GM23338 (cell line): ENCODE results near the gene KCTD1. TPM values are rescaled to one million over a fixed set of nuclear protein-coding genes. Genes with fewer than 3 reads are reported as not detected.

Source experiments
- ATAC-seq: fragments of 200-7000 bp; cut with Tn5 transposase; 3 replicates; pipeline ENCODE4 v1.9.1; 2020
- DNase-seq: peaks from one replicate; pipeline ENCODE4 v3.0.0-alpha.2; 2015; ENCODE audit warnings: low spot score
- H2AFZ ChIP-seq: fragments of 200-600 bp; sonication (generic); 2 replicates; pipeline ENCODE4 v1.8.0; 2016; ENCODE audit warnings: antibody characterized with exemption, mild to moderate bottlenecking, moderate library complexity
- H3F3A ChIP-seq: fragments of 200-600 bp; sonication (generic); replicated peaks from 2 replicates; pipeline ENCODE4 v1.8.0; 2017; ENCODE audit warnings: antibody characterized with exemption, mixed run types, low read depth
- H3K27ac ChIP-seq: fragments of 200-600 bp; sonication (generic); 2 replicates; pipeline ENCODE4 v1.6.1; 2016; ENCODE audit warnings: low read depth
- H3K27me3 ChIP-seq: fragments of 200-600 bp; sonication (generic); 2 replicates; pipeline ENCODE4 v1.8.0; 2016; ENCODE audit warnings: mild to moderate bottlenecking, mixed run types, moderate library complexity; ENCODE audit not compliant: insufficient read depth
- H3K36me3 ChIP-seq: fragments of 200-600 bp; sonication (generic); 2 replicates; pipeline ENCODE4 v1.8.0; 2016; ENCODE audit warnings: mild to moderate bottlenecking; ENCODE audit not compliant: insufficient read depth
- H3K4me1 ChIP-seq: fragments of 200-600 bp; sonication (generic); 2 replicates; pipeline ENCODE4 v1.8.0; 2016; ENCODE audit warnings: mild to moderate bottlenecking, moderate library complexity; ENCODE audit not compliant: insufficient read depth
- H3K4me2 ChIP-seq: fragments of 200-600 bp; sonication (generic); 2 replicates; pipeline ENCODE4 v1.7.1; 2017; ENCODE audit warnings: mixed run types
- H3K4me3 ChIP-seq: fragments of 200-600 bp; sonication (generic); 2 replicates; pipeline ENCODE4 v1.6.1; 2016; ENCODE audit warnings: mixed run types
- H3K79me2 ChIP-seq: fragments of 200-600 bp; sonication (generic); replicated peaks from 2 replicates; pipeline ENCODE4 v1.8.0; 2017; ENCODE audit warnings: mild to moderate bottlenecking; ENCODE audit not compliant: insufficient read depth
- H3K9me2 ChIP-seq: fragments of 200-600 bp; sonication (generic); 2 replicates; pipeline ENCODE4 v1.8.0; 2017; ENCODE audit not compliant: insufficient read depth
- H4K20me1 ChIP-seq: fragments of 200-600 bp; sonication (generic); replicated peaks from 2 replicates; pipeline ENCODE4 v1.8.0; 2017; ENCODE audit warnings: mild to moderate bottlenecking; ENCODE audit not compliant: insufficient read depth
- H3K27ac Mint-ChIP-seq: 2 replicates; pipeline ENCODE4 v1.8.0; 2020; ENCODE audit warnings: inconsistent platforms, mild to moderate bottlenecking, moderate library complexity, mixed read lengths
- H3K27me3 Mint-ChIP-seq: 3 replicates; pipeline ENCODE4 v1.8.0; 2022; ENCODE audit warnings: low read depth, mild to moderate bottlenecking, moderate library complexity, mixed read lengths, inconsistent platforms; ENCODE audit not compliant: insufficient read depth, poor library complexity
- H3K36me3 Mint-ChIP-seq: 3 replicates; pipeline ENCODE4 v1.8.0; 2021; ENCODE audit warnings: low read depth, mild to moderate bottlenecking, inconsistent platforms, moderate library complexity, mixed read lengths
- H3K4me1 Mint-ChIP-seq: 3 replicates; pipeline ENCODE4 v1.8.0; 2020; ENCODE audit warnings: mild to moderate bottlenecking, inconsistent platforms, mixed read lengths
- H3K4me3 Mint-ChIP-seq: 3 replicates; pipeline ENCODE4 v1.8.0; 2021; ENCODE audit warnings: moderate library complexity, mild to moderate bottlenecking, inconsistent platforms, mixed read lengths
- H3K9me3 Mint-ChIP-seq: 3 replicates; pipeline ENCODE4 v1.8.0; 2020; ENCODE audit warnings: moderate library complexity, mild to moderate bottlenecking, inconsistent platforms, mixed read lengths
- EZH2 ChIP-seq: fragments of 200-600 bp; sonication (generic); IDR thresholded peaks from one replicate; pipeline ENCODE4 v1.8.0; 2017; ENCODE audit warnings: antibody characterized with exemption, mild to moderate bottlenecking, low read depth; ENCODE audit not compliant: unreplicated experiment
- POLR2AphosphoS5 ChIP-seq: IDR thresholded peaks from 2 replicates; pipeline ENCODE4 v1.6.1; 2016; ENCODE audit warnings: antibody characterized with exemption, low read depth
- long read RNA-seq: library from polyadenylated mRNA; unstranded; transcript quantifications from one replicate; pipeline ENCODE4 v2.0.0, GENCODE V29; 2020; ENCODE audit not compliant: unreplicated experiment
- polyA plus RNA-seq: library from polyadenylated mRNA; unstranded; fragments of >200 nt; fragmentation: Nextera tagmentation; extraction: Ambion mirVana; gene quantifications from 2 replicates; pipeline ENCODE4 v1.2.1, GENCODE V29; 2016
- total RNA-seq: library from RNA; depleted of rRNA; stranded (reverse); fragments of >200 nt; shearing (Covaris generic); gene quantifications from 2 replicates; pipeline ENCODE4 v1.2.3, GENCODE V29; 2014; rRNA removed
- TF ChIP-seq, protein P1 (sequence below): fragments of 250-450 bp; sonication (Bioruptor Pico); IDR thresholded peaks from 2 replicates; pipeline ENCODE4 v1.5.0; 2020; ENCODE audit warnings: mild to moderate bottlenecking, moderate library complexity

The KCTD1 gene
- 15.4 and 20.5 TPM in 2 replicates for total RNA-seq
- 7.1 and 8.9 TPM in 2 replicates for polyA plus RNA-seq
- long read RNA-seq, partial matches to known transcripts, result 0 of 2 reads
- long read RNA-seq, other reads (novel, unspliced or antisense), result 1 of 2 reads

DNA sequence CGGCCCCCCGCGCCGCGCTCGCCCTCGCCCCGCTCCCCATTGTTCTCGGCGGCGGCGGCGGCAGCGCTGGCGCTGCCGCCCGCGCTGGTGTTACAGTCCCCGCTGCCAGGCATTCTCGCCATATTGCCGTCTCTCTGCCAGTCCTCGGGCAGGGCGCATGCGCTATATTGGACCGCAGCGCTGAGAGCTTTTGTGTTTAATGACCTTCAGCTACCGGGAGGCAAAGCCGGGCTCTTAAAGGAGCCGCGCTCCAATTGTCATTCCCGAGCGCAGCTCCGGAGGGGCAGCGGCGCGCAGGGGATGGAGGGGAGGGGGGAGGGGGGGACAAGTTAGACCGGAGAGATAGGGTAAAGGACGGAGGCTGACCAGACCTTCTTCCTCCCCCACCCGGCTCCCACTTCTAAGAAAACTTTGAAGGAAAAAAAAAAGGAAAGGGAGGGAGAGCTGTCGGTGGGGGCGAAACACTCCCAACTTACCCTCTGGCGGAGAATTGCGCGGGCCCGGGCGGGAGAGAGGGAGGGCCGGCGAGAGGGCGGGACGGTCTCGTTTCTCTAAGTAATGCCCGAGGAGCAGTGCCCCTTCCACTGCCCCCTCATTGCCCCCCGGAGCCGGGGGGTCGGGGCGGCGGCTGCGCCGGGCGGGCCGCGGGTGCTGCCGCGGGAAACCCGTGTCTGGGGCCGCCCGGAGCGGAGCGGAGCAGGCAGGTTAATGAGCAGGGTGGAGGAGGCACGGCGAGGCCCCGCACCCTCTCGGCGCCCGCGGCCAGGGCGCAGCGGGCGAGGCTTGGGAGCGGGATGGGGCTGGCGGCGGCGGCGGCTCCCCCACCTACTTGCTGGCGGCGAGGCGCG lies at the start of gene KCTD1:
KCTD1 (minus strand) TSS at position 139 of the 848 bp plus-strand sequence; CDS start at position 122, 17 bp downstream.
- Mint-ChIP-seq H3K4me1 (peaks cover 40% of the 10 kb centered on the region), H3K9me3 (no peaks in the 10 kb centered on the region; the same call in 2 of the 3 replicates), H3K27me3 (peaks cover 64% of the 10 kb centered on the region), H3K4me3 (peak within 1 kb of the TSS; percentile 80), H3K27ac (no peak within 1 kb of the TSS), H3K36me3 (0 out of 3 replicates have a peak, but pooled peaks cover 5% of the 10 kb centered on the region)
- H3K27me3 ChIP-seq, result peaks cover 94% of the 10 kb centered on the region
- peak within 1 kb of the TSS; percentile 77 for H3K4me3 ChIP-seq
- no peak within 1 kb of the TSS for H3K27ac ChIP-seq
- H3F3A ChIP-seq, result no peaks in the 10 kb centered on the region; the same call in 1 of the 2 replicates
- ATAC-seq (peak; percentile 11), DNase-seq (peak; percentile 95)
- TF ChIP-seq POLR2AphosphoS5, result peak; percentile 33; the same call in 1 of the 2 replicates
- TF ChIP-seq, protein P1, sequence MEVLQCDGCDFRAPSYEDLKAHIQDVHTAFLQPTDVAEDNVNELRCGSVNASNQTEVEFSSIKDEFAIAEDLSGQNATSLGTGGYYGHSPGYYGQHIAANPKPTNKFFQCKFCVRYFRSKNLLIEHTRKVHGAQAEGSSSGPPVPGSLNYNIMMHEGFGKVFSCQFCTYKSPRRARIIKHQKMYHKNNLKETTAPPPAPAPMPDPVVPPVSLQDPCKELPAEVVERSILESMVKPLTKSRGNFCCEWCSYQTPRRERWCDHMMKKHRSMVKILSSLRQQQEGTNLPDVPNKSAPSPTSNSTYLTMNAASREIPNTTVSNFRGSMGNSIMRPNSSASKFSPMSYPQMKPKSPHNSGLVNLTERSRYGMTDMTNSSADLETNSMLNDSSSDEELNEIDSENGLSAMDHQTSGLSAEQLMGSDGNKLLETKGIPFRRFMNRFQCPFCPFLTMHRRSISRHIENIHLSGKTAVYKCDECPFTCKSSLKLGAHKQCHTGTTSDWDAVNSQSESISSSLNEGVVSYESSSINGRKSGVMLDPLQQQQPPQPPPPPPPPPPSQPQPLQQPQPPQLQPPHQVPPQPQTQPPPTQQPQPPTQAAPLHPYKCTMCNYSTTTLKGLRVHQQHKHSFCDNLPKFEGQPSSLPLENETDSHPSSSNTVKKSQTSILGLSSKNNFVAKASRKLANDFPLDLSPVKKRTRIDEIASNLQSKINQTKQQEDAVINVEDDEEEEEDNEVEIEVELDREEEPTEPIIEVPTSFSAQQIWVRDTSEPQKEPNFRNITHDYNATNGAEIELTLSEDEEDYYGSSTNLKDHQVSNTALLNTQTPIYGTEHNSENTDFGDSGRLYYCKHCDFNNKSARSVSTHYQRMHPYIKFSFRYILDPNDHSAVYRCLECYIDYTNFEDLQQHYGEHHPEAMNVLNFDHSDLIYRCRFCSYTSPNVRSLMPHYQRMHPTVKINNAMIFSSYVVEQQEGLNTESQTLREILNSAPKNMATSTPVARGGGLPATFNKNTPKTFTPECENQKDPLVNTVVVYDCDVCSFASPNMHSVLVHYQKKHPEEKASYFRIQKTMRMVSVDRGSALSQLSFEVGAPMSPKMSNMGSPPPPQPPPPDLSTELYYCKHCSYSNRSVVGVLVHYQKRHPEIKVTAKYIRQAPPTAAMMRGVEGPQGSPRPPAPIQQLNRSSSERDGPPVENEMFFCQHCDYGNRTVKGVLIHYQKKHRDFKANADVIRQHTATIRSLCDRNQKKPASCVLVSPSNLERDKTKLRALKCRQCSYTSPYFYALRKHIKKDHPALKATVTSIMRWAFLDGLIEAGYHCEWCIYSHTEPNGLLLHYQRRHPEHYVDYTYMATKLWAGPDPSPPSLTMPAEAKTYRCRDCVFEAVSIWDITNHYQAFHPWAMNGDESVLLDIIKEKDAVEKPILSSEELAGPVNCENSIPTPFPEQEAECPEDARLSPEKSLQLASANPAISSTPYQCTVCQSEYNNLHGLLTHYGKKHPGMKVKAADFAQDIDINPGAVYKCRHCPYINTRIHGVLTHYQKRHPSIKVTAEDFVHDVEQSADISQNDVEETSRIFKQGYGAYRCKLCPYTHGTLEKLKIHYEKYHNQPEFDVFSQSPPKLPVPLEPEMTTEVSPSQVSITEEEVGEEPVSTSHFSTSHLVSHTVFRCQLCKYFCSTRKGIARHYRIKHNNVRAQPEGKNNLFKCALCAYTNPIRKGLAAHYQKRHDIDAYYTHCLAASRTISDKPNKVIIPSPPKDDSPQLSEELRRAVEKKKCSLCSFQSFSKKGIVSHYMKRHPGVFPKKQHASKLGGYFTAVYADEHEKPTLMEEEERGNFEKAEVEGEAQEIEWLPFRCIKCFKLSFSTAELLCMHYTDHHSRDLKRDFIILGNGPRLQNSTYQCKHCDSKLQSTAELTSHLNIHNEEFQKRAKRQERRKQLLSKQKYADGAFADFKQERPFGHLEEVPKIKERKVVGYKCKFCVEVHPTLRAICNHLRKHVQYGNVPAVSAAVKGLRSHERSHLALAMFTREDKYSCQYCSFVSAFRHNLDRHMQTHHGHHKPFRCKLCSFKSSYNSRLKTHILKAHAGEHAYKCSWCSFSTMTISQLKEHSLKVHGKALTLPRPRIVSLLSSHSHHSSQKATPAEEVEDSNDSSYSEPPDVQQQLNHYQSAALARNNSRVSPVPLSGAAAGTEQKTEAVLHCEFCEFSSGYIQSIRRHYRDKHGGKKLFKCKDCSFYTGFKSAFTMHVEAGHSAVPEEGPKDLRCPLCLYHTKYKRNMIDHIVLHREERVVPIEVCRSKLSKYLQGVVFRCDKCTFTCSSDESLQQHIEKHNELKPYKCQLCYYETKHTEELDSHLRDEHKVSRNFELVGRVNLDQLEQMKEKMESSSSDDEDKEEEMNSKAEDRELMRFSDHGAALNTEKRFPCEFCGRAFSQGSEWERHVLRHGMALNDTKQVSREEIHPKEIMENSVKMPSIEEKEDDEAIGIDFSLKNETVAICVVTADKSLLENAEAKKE (CRISPR knock-in tag), result no peak
- TF ChIP-seq EZH2, result peak; percentile 39
- H2AFZ ChIP-seq, result peak within 1 kb of the TSS; percentile 93
- peaks cover 24% of the 10 kb centered on the region for H3K79me2 ChIP-seq
- no peaks in the 10 kb centered on the region for H3K9me2 ChIP-seq
- peaks cover 33% of the 10 kb centered on the region for H3K4me1 ChIP-seq
- peaks cover 17% of the 10 kb centered on the region; the same call in 1 of the 2 replicates for H4K20me1 ChIP-seq
- H3K4me2 ChIP-seq, result peak within 1 kb of the TSS; percentile 89
- H3K36me3 ChIP-seq, result no peaks in the 10 kb centered on the region
